ENCODE measurements around the gene PCGF6.

- no peak for TF ChIP-seq POLR2A (IDR thresholded peaks at IDR 0.05)
- TF ChIP-seq CTCF (IDR thresholded peaks at IDR 0.05): no peak
- no peak for TF ChIP-seq POLR2AphosphoS5 (IDR thresholded peaks at IDR 0.05; ENCODE audit: insufficient read depth in 1 of 2, low read depth in 1 of 2)
Observed at GRCh38 chr10:103291588-103291987, 59.4 kb downstream of the PCGF6 start.

All from vagina (tissue), 2 donors.